CD8-positive, alpha-beta memory T cell (primary cell): ENCODE measurements around the gene LRRC10. TPM values are rescaled to one million over a fixed set of nuclear protein-coding genes. Genes with fewer than 3 reads are reported as not detected.
"Not testable (repeated sequence)": the region's sequence is repeated elsewhere in the genome, so short reads cannot be mapped to it uniquely, and the experiment has no call there.

ENCODE experiments used
- CTCF ChIA-PET: fragments of 350-600 bp; sonication (Branson Sonifier 250); formaldehyde crosslinking; loops from one replicate; lab custom pipeline; 2021; ENCODE audit warnings: antibody characterized with exemption; lab: Charles Lee
- POLR2A ChIA-PET: fragments of 350-600 bp; sonication (Branson Sonifier 250); formaldehyde crosslinking; loops from one replicate; lab custom pipeline; 2021; ENCODE audit warnings: antibody characterized with exemption; lab: Charles Lee
- DNase-seq, 5 donors: peaks; one replicate each; pipeline versions ENCODE4 v3.0.0 to v3.0.0-alpha.2; 2020 to 2022; ENCODE audit warnings: mixed read lengths in 1 of 5
- H3K27ac ChIP-seq: one replicate; pipeline ENCODE4 v1.7.0; 2013; ENCODE audit warnings: low read depth, mild to moderate bottlenecking, low read length, moderate library complexity
- H3K27me3 ChIP-seq: 2 replicates; pipeline ENCODE4 v1.7.0; 2013; ENCODE audit warnings: low read length, mild to moderate bottlenecking; ENCODE audit not compliant: insufficient read depth, poor library complexity, severe bottlenecking
- H3K36me3 ChIP-seq: 2 replicates; pipeline ENCODE4 v1.7.0; 2013; ENCODE audit warnings: mild to moderate bottlenecking, low read length, moderate library complexity; ENCODE audit not compliant: insufficient read depth
- H3K4me1 ChIP-seq: 2 replicates; pipeline ENCODE4 v1.7.0; 2013; ENCODE audit warnings: mild to moderate bottlenecking, low read length, moderate library complexity; ENCODE audit not compliant: insufficient read depth
- H3K4me3 ChIP-seq: 2 replicates; pipeline ENCODE4 v1.7.0; 2013; ENCODE audit warnings: mild to moderate bottlenecking, low read length
- H3K9me3 ChIP-seq: 2 replicates; pipeline ENCODE4 v1.7.0; 2013; ENCODE audit warnings: mild to moderate bottlenecking, low read length
- H3K27ac Mint-ChIP-seq, 8 donors: one replicate each; pipeline ENCODE4 v1.8.0; 2020 to 2021; ENCODE audit warnings: mixed read lengths in 8 of 8, mild to moderate bottlenecking in 6 of 8, inconsistent platforms in 3 of 8, moderate library complexity in 3 of 8
- H3K27me3 Mint-ChIP-seq, 2 donors: one replicate each; pipeline ENCODE4 v1.8.0; 2020 to 2021; ENCODE audit warnings: mixed read lengths in 2 of 2, mild to moderate bottlenecking in 1 of 2, moderate library complexity in 1 of 2
- H3K36me3 Mint-ChIP-seq, 3 donors: one replicate each; pipeline ENCODE4 v1.8.0; 2020 to 2021; ENCODE audit warnings: mixed read lengths in 3 of 3, inconsistent platforms in 1 of 3, mild to moderate bottlenecking in 1 of 3
- H3K4me1 Mint-ChIP-seq, 3 donors: one replicate each; pipeline ENCODE4 v1.8.0; 2020 to 2021; ENCODE audit warnings: mixed read lengths in 3 of 3, inconsistent platforms in 1 of 3, mild to moderate bottlenecking in 1 of 3
- H3K4me3 Mint-ChIP-seq, 7 donors: one replicate each; pipeline ENCODE4 v1.8.0; 2020 to 2021; ENCODE audit warnings: mixed read lengths in 7 of 7, mild to moderate bottlenecking in 6 of 7, moderate library complexity in 4 of 7, inconsistent platforms in 2 of 7
- H3K9me3 Mint-ChIP-seq, 5 donors: one replicate each; pipeline ENCODE4 v1.8.0; 2020 to 2022; ENCODE audit warnings: mixed read lengths in 5 of 5, mild to moderate bottlenecking in 3 of 5, moderate library complexity in 2 of 5, inconsistent platforms in 1 of 5
- polyA plus RNA-seq: library from polyadenylated mRNA; unstranded; fragments of 300-500 nt; fragmentation: Illumina TruSeq; gene quantifications from one replicate; pipeline ENCODE4 v1.2.3, GENCODE V29; 2021
- total RNA-seq, 2 experiments: library from RNA; stranded (reverse); gene quantifications; one replicate each; pipeline ENCODE4 v1.2.3, GENCODE V29; 2021

The LRRC10 gene
- total and polyA plus RNA-seq, 3 experiments from 2014 or later: not detected

GRCh38 chr12:69613351-69613750 is 2.6 kb upstream of the LRRC10 start:
- Histone ChIP-seq H3K4me3 (no peak overlapping the region), H3K27me3 (no peaks in the 10 kb centered on the region), H3K4me1 (no peaks in the 10 kb centered on the region), H3K27ac (no peak overlapping the region), H3K9me3 (no peaks in the 10 kb centered on the region), H3K36me3 (no peaks in the 10 kb centered on the region)
- Mint-ChIP-seq H3K9me3 (no peaks in the 10 kb centered on the region), H3K27ac (no peak overlapping the region), H3K27me3 (peaks cover 4 to 32% of the 10 kb centered on the region in 2 donors), H3K4me1 (no peaks in the 10 kb centered on the region), H3K4me3 (peak overlapping the region in 1 of 7 donors; percentile 32), H3K36me3 (no peaks in the 10 kb centered on the region)
- ChIA-PET POLR2A (no interaction called here), CTCF (no interaction called here)
- DNase-seq: no peak

GRCh38 chr12:69610126-69610525 is 581 bp downstream of the LRRC10 start:
- CTCF ChIA-PET: no interaction called here
- no peaks in the 10 kb centered on the region for H3K27me3 ChIP-seq
- Mint-ChIP-seq H3K4me3 (no peak overlapping the region), H3K9me3 (no peaks in the 10 kb centered on the region), H3K36me3 (no peaks in the 10 kb centered on the region), H3K27ac (peak overlapping the region in 1 of 8 donors; percentile 70), H3K27me3 (peaks cover 0 to 9% of the 10 kb centered on the region in 2 donors), H3K4me1 (no peaks in the 10 kb centered on the region)
- no peak for DNase-seq
- H3K36me3 ChIP-seq: no peaks in the 10 kb centered on the region
- H3K27ac ChIP-seq: no peak overlapping the region
- no peak overlapping the region for H3K4me3 ChIP-seq
- POLR2A ChIA-PET: no interaction called here
- H3K4me1 ChIP-seq: no peaks in the 10 kb centered on the region
- H3K9me3 ChIP-seq: no peaks in the 10 kb centered on the region

GRCh38 chr12:69608114-69608513 is 2.6 kb downstream of the LRRC10 start:
- no peak overlapping the region for H3K27ac Mint-ChIP-seq
- DNase-seq: no peak

GRCh38 chr12:69604275-69604674 is 6.4 kb downstream of the LRRC10 start:
- peaks cover 15% of the 10 kb centered on the region for H3K36me3 ChIP-seq
- POLR2A ChIA-PET, H3K9me3 Mint-ChIP-seq, H3K27ac ChIP-seq, H3K4me3 ChIP-seq, H3K4me3 Mint-ChIP-seq, H3K27me3 ChIP-seq, H3K27me3 Mint-ChIP-seq, H3K4me1 ChIP-seq, DNase-seq, CTCF ChIA-PET, H3K4me1 Mint-ChIP-seq, H3K9me3 ChIP-seq: not testable (repeated sequence)
- Mint-ChIP-seq H3K36me3 (peaks cover 16 to 38% (median 21%) of the 10 kb centered on the region in 3 donors), H3K27ac (peak overlapping the region in 1 of 8 donors; percentile 33)

More at GRCh38 chr12:69608114-69608513, 2.6 kb downstream of the LRRC10 start:
- no peaks in the 10 kb centered on the region for H3K4me1 ChIP-seq
- H3K27me3 ChIP-seq: no peaks in the 10 kb centered on the region
- H3K4me3 Mint-ChIP-seq: no peak overlapping the region
- no peaks in the 10 kb centered on the region for H3K36me3 ChIP-seq
- peaks cover 2 to 5% (median 4%) of the 10 kb centered on the region in 3 donors for H3K36me3 Mint-ChIP-seq
- H3K4me3 ChIP-seq: no peak overlapping the region
- POLR2A ChIA-PET: no interaction called here
- H3K4me1 Mint-ChIP-seq: no peaks in the 10 kb centered on the region
- peaks cover 0 to 2% (median 0%) of the 10 kb centered on the region in 5 donors for H3K9me3 Mint-ChIP-seq
- CTCF ChIA-PET: no interaction called here
- H3K9me3 ChIP-seq: no peaks in the 10 kb centered on the region
- H3K27ac ChIP-seq: no peak overlapping the region
- no peaks in the 10 kb centered on the region for H3K27me3 Mint-ChIP-seq

- POLR2A ChIA-PET, CTCF ChIA-PET, H3K27me3 ChIP-seq, H3K9me3 Mint-ChIP-seq, H3K4me3 Mint-ChIP-seq, H3K4me1 ChIP-seq, H3K4me3 ChIP-seq, H3K27ac Mint-ChIP-seq, H3K27me3 Mint-ChIP-seq, DNase-seq, H3K9me3 ChIP-seq, H3K27ac ChIP-seq, H3K4me1 Mint-ChIP-seq: not testable (repeated sequence)
- H3K36me3 Mint-ChIP-seq: peaks cover 16 to 44% (median 23%) of the 10 kb centered on the region in 3 donors
- peaks cover 20% of the 10 kb centered on the region for H3K36me3 ChIP-seq
Measured at GRCh38 chr12:69603556-69603955, 7.2 kb downstream of the LRRC10 start.

GRCh38 chr12:69602954-69603353 is 7.8 kb downstream of the LRRC10 start:
- H3K36me3 ChIP-seq: peaks cover 26% of the 10 kb centered on the region
- H3K27ac ChIP-seq: no peak overlapping the region
- no peak for DNase-seq
- H3K27ac Mint-ChIP-seq: peak overlapping the region in 2 of 8 donors; percentile 7 to 33
- no peaks in the 10 kb centered on the region for H3K4me1 Mint-ChIP-seq
- H3K9me3 Mint-ChIP-seq: peaks cover 0 to 4% (median 2%) of the 10 kb centered on the region in 5 donors
- no peaks in the 10 kb centered on the region for H3K27me3 ChIP-seq
- peaks cover 16 to 50% (median 23%) of the 10 kb centered on the region in 3 donors for H3K36me3 Mint-ChIP-seq
- ChIA-PET CTCF (no interaction called here), POLR2A (no interaction called here)
- no peak overlapping the region for H3K4me3 ChIP-seq
- H3K4me3 Mint-ChIP-seq: no peak overlapping the region
- H3K4me1 ChIP-seq: no peaks in the 10 kb centered on the region
- H3K27me3 Mint-ChIP-seq: no peaks in the 10 kb centered on the region
- no peaks in the 10 kb centered on the region for H3K9me3 ChIP-seq

- Histone ChIP-seq H3K4me3 (no peak overlapping the region), H3K27me3 (no peaks in the 10 kb centered on the region), H3K9me3 (no peaks in the 10 kb centered on the region), H3K36me3 (peaks cover 31% of the 10 kb centered on the region), H3K27ac (no peak overlapping the region), H3K4me1 (no peaks in the 10 kb centered on the region)
- CTCF ChIA-PET: no interaction called here
- Mint-ChIP-seq H3K9me3 (peaks cover 0 to 4% (median 2%) of the 10 kb centered on the region in 5 donors), H3K4me1 (no peaks in the 10 kb centered on the region), H3K27ac (peak overlapping the region in 1 of 8 donors; percentile 60), H3K27me3 (no peaks in the 10 kb centered on the region), H3K4me3 (no peak overlapping the region), H3K36me3 (peaks cover 16 to 57% (median 27%) of the 10 kb centered on the region in 3 donors)
- DNase-seq: no peak
- POLR2A ChIA-PET: no interaction called here
Measured at GRCh38 chr12:69601962-69602685, 8.6 kb downstream of the LRRC10 start.

GRCh38 chr12:69600804-69601203 is 9.9 kb downstream of the LRRC10 start:
- H3K4me1 Mint-ChIP-seq: peaks cover 2 to 6% (median 2%) of the 10 kb centered on the region in 3 donors
- DNase-seq: no peak
- peak overlapping the region in 1 of 8 donors; percentile 15 for H3K27ac Mint-ChIP-seq
- peaks cover 16 to 68% (median 33%) of the 10 kb centered on the region in 3 donors for H3K36me3 Mint-ChIP-seq
- ChIA-PET POLR2A (no interaction called here), CTCF (no interaction called here)
- Histone ChIP-seq H3K27ac (no peak overlapping the region), H3K36me3 (peaks cover 37% of the 10 kb centered on the region), H3K9me3 (no peaks in the 10 kb centered on the region), H3K27me3 (no peaks in the 10 kb centered on the region), H3K4me3 (no peak overlapping the region), H3K4me1 (no peaks in the 10 kb centered on the region)
- H3K4me3 Mint-ChIP-seq: no peak overlapping the region
- peaks cover 0 to 4% (median 2%) of the 10 kb centered on the region in 5 donors for H3K9me3 Mint-ChIP-seq
- H3K27me3 Mint-ChIP-seq: no peaks in the 10 kb centered on the region
